CD4-positive, alpha-beta T cell treated with Interleukin-2 at 100 ng/mL for 4 hours (primary cell): ENCODE measurements around the gene ANO1.

Experiments
- DNase-seq: peaks from one replicate; pipeline ENCODE4 v3.0.0-alpha.2; 2020; ENCODE audit warnings: low spot score

The ANO1 gene

DNA sequence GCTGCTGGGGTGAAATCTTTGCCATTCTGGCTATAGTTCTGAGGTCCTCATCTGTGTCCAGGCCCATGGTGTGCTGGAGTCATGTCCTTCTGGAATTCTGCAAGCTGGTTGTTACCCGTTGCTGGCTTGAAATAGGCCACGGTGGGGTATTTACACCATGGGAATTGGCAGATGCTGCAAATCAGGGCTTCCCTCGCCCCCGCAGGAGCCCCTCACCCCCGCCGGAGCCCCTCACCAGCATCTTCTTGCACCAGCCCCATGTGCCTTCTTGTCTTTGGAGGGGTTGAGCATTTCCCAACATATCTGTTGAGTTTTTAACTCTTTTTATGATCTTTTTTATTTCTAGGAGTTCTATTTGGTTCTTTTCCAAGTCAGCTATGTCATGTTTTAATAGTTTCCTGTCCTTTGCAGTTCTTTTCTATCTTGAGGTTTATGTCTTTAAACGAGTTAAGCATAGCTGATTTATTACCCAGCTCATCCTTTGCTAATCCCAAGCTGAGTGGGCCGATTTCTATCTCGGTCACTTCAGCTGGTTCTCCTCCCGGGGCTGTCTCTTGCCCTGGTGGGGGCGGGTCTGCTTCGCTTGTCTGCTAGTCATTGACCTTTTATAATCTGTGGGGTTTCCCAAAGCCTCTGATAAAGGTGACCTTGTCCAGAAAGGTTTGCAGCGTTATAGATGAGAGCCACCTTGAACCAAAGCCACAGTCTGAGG is 17.6 kb downstream of the ANO1 start:
- no peak for DNase-seq

DNA sequence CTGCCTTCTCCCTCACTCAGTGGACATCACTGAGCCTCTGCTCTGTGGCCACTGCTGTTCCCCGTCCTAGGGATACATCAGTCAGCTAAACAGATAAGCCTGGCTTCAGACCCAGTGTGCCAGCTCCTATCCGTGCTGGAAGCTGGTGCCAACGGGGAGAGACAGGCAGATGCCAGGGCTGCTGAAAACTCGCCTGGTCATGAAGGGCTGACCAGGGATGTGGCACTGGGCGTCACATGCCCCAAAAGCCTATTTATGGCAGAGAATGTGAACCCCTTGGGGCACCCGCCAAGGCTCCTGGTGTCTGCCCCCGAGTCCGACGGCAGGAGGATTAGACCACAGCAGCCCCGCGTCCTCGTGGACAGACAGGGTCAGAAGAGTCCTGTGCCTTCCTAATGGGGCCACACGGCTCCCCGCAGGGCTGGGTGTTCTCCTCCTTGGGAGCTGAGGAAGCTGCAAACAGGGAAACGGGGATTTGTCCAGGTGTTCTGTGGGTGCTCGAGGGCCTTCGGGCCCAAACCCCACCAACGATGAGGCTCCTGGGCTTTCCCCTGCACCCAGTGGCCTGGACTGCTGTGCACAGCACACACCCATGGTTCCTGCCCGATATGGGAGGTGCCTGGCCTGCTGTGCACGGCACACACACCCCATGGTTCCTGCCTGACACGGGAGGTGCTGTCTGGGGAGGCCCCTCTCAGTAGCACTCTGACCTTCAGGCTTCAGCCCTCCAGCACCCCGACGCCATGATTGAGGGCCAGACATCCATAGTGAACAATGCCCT is 19.9 kb downstream of the ANO1 start:
- no peak for DNase-seq

DNA sequence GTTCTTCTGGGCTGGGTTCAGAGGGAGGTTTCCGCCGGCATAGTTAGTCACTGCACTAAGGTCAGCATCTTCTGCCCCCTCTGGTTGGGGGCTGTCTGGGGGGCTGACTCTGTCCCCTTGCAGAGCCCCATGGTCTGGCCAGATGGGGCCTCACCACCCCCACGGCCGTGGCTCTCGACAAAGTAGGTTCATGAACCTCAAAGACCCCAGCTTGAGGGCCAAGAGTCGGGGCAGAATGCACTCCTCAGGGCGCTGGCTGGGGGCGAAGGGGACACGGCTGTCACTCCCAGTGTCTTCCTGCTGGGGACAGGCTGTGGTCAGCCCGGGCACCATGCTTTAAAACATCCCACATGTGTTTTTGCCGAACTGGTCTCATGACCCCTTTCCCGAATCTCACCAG is 20.8 kb downstream of the ANO1 start:
- no peak for DNase-seq

DNA sequence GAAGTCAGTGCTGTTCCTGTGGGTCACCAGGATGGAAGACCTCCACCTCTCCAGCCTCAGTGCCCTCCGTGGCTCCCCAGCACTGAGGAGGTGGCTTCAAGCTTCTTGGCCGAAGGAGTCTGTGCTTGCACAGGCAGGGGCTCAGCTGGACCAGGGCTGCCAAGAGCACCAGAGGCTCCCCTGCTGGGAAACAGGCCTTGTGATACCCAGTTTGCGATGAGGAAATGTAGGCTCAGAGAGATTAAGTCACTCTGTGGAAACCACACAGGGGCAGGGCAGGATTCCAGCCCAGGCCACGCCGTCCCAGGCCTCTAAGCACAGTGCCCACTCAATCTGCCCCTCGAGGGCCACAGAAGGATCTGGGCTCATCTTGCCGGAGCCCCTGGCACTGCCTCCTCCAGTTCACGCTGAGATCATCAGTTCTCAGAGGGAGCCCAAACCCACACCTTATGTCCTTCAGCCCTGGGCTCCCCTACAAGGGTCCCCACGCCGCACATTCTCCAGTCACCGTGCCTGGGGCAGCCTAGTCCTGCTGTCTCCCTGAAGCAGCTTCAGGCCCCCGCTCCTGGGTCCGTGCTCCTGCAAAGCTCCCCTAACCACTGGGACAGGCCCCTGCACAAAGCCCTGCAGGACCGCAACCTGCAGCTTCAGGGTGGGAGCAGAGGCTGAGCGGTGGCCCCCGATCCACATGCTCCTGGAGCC is 21.6 kb downstream of the ANO1 start:
- no peak for DNase-seq

DNA sequence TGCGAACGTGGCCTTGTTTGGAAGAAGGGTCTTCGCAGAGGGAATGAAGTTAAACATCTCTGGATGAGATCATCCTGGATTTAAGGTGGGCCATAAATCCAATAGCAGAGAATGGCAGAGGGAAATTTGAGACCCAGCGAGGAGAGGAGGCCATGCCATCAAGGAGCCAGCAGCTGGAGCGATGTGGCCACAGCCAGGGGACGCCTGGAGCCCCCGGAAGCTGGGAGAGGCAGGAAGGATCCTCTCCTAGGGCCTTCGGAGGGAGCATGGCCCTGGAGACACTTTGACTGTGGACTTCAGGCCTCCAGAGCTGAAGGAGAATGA is 22.1 kb downstream of the ANO1 start:
- DNase-seq, result no peak

DNA sequence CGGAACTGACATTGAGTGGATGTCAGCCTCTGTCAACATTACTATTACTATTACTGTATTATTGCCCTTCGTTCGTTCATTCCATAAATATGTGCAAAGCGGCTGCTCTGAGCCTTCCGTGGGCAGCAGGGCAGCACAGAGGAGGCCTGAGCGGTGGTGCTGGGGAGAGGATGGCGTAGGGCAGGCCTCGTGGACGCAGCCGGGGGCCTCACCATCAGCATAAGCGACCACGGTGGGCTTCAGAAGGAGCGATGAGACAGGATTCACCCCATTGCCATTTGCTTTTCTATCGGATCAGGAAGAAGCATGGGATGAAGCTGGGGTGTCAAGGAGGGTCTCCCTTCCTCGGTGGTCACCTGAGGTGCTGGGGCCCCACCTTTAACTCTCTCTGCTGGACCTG is 22.7 kb downstream of the ANO1 start:
- no peak for DNase-seq

DNA sequence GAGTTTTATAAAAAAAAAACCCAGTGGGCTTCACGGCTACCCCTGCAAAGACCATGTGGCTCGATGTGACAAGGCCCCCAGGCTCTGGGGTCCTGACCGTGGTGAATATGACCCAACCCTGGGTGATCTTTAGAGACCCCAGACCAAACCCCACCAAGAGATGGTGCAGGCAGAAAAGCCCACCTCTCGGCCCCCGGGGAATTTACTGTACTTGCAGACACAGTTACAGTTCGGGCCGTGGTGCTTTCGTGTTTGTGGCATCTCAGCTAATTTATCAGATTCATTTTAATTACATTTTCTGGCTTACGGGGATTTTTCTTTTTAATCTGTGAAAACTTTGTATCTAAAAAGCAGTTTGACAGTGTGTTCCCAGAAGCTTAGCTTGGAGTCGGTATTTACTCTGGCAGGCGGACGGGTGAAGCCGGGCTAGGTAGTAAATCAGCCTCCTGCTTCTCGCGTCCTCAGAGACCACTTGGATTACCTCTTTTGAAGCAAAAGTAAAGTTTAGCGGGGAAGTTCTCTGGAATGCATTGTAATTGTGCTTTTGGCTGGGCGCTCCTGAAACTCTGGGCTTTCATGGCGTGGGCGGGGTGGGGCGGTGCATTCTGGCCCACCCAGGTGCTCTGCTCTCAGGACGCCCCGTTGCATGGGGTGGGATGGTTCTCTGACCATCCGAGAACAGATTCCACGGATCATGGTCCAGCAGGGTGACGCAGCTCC is 25.3 kb downstream of the ANO1 start:
- no peak for DNase-seq

DNA sequence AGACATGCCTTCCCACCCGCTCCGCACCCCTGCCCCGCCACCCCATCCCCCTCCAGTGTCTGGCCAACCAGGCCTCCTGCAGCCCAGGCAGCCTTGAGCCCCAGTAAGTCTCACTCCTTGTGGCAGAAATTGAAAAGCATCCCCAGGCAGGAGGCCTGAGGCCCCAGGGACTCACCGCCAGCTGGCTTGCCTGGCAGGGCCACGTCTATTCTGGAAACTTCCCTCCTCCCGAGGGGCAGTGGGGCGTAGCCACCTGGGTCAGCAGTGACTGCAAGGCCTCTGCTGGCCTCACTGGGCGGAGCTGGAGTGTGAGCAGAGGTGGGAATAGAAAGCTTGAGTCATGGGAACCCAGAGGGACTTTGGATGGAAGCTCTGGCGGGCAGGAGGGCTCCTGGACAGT is 26.3 kb downstream of the ANO1 start:
- DNase-seq, result no peak

DNA sequence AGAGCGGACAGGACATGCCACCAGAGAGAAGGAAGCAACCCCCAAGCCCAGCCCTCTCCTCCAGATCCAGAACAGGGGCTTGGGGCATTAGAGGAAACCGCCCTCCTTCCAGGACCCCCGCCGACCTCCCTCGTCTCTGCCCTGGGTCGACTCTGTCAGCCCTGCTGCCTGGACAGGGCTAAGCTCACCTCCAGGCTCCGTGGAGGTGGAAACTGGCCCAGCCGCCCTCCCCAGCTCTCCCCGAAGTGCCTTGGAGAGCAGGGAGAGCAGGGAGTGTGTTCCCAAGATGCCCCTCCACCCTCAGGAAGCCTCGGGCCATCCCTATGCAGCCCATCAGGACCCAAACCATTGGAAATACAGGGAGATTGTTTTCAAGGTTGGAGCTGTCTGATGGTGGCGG is 26.8 kb downstream of the ANO1 start:
- no peak for DNase-seq

DNA sequence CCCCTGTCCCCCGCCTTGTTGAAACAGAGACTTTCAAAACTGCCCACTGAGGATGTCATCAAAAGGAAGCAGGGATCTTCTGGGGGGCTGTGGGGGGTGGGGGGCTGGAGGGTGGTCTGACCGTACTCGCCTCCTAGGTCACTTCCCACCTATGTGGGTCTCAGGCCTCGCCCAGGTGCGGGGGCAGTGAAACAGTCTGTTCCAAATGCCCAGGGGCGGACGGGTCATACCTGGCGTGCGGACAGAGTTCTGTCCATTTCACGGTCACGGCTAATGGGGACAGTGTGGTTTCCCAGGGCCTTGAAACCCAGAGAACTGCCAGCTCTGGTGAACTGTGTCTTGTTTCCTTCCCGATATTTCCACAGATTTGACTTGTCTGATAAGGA is 27.2 kb downstream of the ANO1 start:
- no peak for DNase-seq

DNA sequence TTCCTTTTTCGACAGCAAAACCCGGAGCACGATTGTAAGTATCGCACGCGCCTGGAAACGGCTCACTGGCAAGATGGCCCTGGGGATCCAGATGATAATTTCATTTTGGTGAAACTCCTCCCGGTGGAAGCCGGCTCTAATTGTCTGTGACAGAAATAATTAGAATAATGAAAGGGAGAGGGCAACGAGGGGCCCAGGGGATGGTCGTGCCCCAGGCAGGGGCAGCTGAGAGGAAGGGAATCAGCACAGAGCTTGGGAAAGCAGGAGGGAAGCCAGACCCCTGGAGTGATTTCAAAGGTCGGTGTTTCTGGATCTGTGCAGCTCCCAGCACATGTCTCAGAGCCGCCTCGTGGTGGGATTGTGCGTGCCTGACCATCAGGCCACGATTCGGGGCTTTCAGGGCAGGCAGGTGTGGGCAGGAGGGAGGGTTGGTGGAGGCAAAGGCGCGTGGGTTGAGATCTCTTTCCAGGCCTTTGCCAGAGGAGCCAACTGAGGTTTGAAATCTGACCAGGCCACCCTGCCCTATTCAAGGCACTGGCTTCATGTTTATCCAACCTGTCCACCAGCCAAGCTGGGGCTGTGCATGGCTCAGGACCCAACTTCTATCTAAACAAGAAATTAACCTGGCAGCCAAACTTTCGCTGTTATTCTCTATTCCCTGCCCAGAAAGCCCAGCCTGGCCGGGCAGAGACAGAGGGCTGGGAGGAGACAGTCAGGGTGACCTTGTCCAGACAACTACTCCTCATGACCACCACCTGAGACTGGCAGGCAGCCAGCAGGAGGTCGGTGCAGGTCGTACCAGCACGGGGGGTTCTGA is 27.8 kb downstream of the ANO1 start:
- no peak for DNase-seq

DNA sequence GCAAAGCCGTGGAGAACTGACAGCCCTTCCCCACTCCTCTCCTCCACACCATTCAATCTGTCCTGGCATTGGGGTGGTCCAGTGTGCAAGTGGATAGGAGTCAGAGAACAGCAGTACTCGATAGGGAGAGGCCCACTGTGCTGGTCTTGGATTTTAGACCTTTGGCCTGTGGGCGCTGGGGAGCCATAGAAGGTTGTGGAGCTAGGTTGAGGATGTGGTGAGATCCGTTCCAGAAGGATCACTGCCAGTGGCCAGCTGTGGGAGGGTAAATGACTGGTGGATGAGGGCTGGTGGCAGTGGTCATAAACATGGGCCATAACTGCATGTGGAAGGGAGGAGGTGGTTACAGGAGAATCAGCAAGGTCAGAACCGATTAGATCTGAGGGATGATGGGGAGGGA is 28.6 kb downstream of the ANO1 start:
- DNase-seq, result no peak

DNA sequence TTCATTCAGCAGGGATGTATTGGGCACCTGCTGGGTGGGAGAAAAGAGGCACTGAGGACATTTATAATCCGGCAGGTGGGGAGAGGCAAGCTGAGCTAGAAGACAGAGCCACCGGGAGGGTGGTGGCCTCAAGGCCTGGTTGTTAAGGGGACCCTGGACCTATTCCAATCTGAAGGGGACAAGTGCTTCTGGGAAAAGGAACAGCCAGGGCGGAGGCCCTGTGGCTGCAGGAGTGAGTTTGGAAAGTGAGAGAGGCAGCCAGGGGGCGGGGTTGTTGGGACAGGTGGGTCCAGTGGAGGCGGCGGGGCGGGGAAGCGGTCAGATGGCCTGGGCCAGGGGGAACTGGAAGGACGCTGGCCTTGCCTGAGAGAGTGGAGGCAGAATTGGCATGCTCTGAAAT is 29.1 kb downstream of the ANO1 start:
- DNase-seq, result no peak

DNA sequence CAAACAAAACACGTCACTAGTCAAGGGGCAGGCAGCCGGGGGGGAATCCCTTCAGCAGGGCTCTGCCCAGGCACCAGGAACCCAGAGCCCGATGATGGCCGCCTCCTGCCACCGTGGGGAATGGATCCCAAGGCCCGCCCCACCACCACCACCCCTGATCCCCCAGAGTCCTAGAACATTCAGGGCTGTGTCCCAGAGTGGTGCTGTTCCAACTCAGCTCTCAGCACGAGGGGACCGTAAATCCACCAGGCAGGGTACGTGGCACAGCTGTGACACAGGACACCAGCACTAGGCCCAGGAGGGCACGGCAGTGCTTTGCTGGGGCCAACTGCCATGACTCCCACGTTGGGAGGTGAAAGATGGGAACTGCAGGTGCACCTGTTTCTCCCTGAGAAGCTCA is 29.6 kb downstream of the ANO1 start:
- no peak for DNase-seq

DNA sequence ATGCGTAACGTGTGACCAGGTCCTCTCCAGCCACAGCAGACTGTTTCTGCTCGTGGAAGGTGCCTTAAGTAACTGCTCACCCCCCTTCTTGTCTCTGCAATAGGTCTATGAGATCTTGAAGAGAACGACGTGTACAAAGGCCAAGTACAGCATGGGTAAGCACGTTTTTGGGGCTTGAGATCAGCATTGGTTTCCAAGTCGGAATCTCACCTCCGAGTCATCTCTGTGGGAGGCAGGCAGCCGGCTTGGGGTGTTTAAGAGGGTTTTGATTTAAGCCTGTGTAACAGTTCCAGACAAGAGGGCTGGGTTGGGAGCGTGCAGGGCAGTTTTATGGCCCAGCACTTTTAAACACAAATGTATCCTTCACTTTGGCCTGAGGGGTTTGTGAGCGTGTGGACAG is 30.1 kb downstream of the ANO1 start:
- no peak for DNase-seq

DNA sequence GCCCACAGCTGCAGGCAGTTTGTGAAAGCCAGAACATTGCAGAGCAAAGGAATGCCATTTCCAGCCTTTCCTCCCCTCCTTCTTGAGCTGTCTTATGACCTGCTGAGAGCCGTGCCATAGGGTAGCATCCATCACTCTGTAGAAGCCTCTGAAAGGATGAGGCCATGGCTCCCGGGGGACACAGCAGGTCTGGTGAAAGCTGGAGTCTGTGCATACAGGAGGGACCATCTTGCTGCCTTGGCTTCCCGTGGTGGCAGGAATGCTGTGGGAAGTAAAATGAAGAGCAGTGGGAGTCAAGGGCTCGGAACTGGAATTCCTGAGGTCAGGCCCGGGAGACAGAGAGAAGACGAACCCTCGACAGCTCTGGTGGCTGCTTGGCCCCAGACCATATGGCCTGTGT is 30.9 kb downstream of the ANO1 start:
- DNase-seq, result no peak

DNA sequence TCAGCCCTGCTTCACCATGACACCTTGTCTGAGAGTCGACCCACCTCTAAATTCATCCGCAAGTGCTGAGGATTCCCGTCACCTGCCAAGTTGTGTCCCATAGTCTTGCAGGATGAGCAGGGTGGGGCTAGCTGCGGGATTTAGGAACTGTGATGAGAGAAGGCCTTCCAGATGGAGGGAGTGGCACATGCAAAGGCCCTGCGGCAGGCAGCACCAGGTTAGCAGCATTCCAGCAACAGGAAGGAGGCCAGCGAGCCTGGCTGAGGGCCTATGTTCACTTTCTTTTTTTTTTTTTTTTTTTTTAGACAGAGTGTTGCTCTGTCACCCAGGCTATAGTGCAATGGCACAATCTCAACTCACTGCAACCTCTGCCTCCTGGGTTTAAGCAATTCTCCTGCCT is 31.8 kb downstream of the ANO1 start:
- DNase-seq, result no peak

DNA sequence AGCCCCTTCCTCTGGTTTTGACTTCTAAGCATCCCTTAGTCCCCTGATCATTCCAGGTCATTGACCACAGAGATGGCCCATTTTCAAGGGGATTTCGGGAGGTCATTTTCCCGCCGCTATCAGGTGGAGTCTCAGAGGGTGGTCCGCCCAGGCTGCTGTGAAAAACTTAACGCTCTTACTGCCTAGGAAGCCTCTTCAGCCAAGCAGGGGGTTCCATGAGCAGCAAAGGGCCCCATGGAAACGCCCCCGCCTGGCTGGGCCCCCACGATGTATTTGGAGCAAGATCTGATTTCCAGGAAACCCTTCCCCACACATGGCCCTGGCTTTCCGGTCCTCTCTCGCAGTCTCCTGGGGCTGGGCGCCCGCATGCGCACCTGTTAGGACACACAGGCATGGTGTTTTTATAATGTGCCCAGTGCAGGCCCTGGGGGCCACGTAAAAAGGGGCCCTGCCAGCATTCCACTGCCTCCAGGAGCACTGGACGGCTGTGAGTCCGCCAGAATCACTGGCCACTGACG is 32.5 kb downstream of the ANO1 start:
- DNase-seq, result no peak

DNA sequence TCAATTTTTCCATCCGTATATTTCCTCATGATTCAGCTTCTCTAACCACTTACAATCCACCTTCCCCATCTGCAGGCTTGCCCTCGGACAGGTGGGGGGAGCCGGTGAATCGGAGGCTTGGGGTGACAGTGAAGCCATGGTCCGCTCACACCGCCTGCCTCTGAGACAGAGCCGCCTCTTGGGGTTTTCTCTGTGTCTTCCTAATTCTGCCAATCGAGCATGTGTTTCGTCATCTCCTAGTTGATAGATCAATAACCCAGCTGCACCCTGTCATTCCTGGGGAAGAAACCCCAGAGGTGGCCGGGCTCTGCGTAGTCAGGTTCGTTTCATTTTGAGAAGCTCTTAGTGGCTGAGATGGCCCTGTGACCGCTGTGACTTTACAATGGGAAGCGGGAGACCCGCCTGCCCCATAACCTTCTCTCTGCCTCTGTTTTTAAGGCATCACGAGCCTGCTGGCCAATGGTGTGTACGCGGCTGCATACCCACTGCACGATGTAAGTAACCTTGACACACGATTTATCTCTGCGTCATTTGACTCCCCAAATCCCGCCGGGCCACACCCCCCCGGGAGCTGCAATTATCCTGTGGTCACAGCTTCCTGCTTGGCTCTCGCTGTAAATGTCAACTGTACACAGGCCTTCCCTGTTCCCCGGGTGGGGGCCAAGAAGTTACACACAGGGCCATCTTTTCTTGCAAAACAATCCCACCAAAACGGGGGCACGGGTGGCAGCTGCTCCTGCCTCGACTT is 33.3 kb downstream of the ANO1 start:
- DNase-seq, result no peak

DNA sequence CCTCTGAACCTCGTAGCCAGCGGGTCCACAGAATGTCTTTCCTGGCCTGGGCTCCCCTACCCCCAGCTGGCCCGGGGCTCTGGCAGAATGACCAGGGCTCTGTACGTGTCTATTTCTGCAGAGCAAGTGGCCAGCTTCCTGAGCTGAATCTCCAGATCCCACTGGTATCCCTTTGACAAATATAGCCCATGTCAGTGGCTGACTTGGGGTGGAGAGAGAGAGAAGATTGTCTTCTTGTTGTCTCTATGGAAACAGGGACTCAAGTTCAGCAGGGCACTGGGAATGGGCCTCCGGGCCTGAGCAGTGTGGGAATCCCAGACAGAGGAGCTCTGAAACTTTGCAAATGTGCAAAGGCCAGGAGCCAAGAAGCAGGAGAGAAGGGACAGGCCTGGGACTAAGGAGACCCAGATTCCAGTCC is 33.9 kb downstream of the ANO1 start:
- no peak for DNase-seq

DNA sequence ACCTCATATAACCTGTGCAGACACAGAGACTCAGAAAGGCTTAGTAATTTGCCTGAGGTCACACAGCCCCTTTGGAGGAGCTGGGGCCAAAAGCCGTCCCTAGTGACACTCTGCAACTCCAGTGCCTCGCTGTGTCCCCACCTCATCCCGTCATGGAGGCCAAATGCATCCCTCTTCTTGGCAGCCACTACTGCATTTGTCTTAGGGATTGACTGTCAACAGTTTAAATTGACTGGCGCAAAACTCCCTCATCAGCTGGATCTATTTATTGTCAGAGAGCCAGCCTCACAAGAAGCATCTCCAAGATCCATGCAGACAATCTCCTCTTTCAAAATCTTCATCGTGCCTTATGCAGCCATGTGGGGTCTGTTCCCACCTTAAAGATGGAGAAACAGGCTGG is 35.7 kb downstream of the ANO1 start:
- no peak for DNase-seq
